ENCODE results near the gene KCTD21.

KCTD21 gene

GRCh38 chr11:78218707-78219492 lies 30.5 kb upstream of the KCTD21 start:
- no peak for FAIRE-seq

- FAIRE-seq, result no peak
These were observed 29.5 kb upstream of the KCTD21 start for GRCh38 chr11:78217650-78218541.

DNA sequence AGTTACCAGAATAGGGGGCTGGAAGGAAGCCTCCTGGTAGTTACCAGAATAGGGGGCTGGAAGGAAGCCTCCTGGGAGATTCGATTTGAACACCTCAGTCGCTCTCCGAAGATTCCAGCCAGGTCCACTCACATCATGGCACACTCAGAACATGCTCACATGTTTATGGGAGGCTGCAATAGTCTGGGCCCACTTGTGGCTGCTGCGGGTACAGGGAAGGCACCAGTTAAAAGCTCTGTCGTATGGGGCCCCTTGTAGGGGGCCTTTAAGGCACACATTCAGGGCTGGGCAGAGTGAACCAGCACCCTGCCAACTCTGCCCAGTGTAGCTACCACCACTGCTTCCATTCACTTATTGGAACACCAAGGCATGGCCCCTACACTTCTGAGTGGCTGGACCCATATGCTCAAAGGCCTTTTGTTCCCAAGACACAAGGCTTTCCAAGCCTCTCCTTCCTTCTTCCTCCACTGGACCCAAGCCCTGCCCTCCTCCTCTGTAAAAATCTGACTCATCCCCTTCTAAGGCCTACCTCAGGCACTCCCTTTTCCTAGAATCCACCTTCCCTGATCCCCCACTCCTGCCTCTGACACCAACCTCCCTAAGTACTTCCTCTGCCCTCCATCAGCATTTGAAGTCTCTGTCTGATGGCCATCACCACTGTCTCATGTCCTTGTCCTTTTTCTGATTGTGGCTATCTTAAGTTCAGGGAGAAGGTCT lies 28.3 kb upstream of the KCTD21 start:
- no peak for FAIRE-seq

DNA sequence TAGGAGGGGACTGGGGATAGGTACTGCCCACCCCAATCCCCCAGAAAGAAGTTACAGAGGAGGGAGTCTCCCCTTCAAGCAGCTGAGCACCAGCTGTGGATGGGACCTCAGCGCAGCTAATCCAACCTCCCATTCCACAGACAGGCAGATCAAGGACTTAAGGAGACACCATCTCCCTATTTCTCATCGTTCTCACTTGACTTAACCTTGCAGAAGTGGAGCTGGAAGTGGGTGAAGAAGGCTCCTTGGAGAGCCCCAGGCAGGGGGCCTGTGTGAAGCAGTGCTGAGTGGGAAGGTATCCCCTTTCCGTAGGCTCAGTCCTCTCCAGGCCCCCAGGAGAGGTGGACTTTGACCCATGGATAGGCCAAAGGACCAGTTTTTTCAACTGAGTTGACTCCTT lies 27.6 kb upstream of the KCTD21 start:
- FAIRE-seq, result no peak

- FAIRE-seq, result no peak
These were observed 26.1 kb upstream of the KCTD21 start for GRCh38 chr11:78214331-78215194.

GRCh38 chr11:78213526-78214330 lies 25.3 kb upstream of the KCTD21 start:
- FAIRE-seq, result no peak

DNA sequence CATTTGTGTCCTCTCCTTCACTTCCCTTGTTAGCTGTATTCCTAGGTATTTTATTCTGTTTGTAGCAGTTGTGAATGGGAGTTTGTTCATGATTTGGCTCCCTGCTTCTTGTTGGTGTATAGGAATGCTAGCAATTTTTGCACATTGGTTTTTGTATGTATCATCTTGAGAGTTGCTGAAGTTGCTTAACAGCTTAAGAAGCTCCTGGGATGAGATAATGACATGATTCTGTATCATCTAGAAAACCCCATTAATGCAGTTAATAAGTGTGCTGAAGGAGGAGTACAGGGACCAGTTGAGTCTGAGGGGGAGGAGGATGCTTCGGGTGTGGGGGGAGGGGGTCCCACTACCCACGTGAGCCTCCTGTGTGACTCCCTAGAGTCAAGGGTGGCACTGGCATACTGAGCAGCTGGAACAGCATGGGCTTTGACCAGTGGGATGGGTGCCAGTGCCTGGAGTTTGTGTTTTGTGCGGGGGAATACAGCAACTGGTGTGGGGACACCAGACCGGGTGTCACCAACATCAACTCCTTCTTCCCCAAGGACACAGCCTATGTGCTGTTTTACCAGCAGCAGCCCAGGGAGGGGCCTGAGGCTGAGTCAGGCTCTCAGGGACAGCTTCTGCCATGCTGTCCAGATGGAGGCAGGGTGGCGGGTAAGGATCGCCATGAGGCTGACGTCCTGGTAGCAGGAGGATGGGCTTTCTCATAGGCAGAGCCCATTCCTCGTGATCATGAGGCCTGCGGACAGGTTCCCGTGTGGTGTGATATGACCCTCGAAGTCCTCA lies 24.4 kb upstream of the KCTD21 start:
- no peak for FAIRE-seq

DNA sequence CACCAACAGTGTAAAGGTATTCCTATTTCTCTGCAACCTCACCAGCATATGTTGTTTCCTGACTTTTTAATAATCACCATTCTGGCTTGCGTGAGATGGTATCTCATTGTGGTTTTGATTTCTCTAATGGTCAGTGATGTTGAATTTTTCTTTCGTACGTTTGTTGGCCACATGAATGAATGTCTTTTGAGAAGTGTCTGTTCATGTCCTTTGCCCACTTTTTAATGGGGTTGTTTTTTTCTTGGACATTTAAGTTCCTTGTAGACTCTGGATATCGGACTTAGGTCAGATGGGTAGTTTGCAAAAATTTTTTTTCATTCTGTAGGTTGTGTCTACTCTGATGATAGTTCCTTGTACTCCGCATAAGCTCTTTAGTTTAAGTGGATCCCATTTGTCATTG lies 23.1 kb upstream of the KCTD21 start:
- no peak for FAIRE-seq

GRCh38 chr11:78210000-78210608 lies 21.7 kb upstream of the KCTD21 start:
- no peak for FAIRE-seq

DNA sequence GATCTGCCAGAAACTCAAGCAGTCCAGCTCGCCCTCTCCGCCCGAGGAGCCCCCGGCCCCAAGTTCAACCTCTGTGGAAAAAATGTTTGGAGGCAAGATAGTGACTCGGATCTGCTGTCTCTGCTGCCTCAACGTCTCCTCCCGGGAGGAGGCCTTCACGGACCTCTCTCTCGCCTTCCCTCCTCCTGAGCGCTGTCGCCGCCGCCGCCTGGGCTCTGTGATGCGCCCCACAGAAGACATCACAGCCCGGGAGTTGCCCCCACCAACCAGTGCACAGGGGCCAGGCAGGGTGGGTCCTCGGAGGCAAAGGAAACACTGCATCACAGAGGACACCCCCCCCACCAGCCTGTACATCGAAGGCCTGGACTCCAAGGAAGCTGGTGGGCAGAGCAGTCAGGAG lies 21.1 kb upstream of the KCTD21 start:
- no peak for FAIRE-seq

GRCh38 chr11:78208257-78209165 lies 20.1 kb upstream of the KCTD21 start:
- FAIRE-seq, result no peak

GRCh38 chr11:78207532-78208256 lies 19.3 kb upstream of the KCTD21 start:
- FAIRE-seq, result no peak

DNA sequence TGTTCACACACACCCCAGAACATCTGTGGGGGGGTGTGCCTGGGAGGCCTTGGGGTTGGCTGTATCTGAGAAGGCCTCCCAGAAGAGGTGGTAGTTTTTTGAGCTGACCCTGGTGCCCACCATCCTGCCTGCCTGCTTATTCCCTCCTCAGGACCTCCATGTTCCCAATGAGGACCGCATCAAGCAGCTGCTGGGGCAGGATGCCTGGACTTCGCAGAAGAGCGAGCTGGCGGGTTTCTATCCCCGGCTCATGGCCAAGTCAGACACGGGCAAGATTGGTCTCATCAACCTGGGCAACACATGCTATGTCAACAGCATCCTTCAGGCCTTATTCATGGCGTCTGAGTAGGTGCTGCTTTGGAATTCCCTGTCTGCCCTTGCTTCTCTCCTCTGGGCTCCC lies 17.3 kb upstream of the KCTD21 start:
- FAIRE-seq, result no peak

GRCh38 chr11:78205256-78205655 lies 16.8 kb upstream of the KCTD21 start:
- FAIRE-seq, result no peak

- no peak for FAIRE-seq
These were observed 14.8 kb upstream of the KCTD21 start for GRCh38 chr11:78203184-78203583.

- no peak for FAIRE-seq
These were observed 14.3 kb upstream of the KCTD21 start for GRCh38 chr11:78202733-78203167.

GRCh38 chr11:78201096-78201818 lies 12.8 kb upstream of the KCTD21 start:
- no peak for FAIRE-seq

GRCh38 chr11:78200553-78200952 lies 12.1 kb upstream of the KCTD21 start:
- no peak for FAIRE-seq

Data from G401.6 (cell line).